ENCODE data around the gene SS18L1. TPM values are rescaled to one million over a fixed set of nuclear protein-coding genes. Genes with fewer than 3 reads are reported as not detected.
"Not testable (repeated sequence)": the region's sequence is repeated elsewhere in the genome, so short reads cannot be mapped to it uniquely, and the experiment has no call there.

The SS18L1 gene
- total and polyA plus RNA-seq, 10 of the 15 experiments (the other 5 are each of a cell fraction or from before 2014, with no cell fraction given) = 1.8 to 20.0 (median 6.6) TPM

- TF ChIP-seq ZNF384 (IDR thresholded peaks at IDR 0.05; ENCODE audit: borderline replicate concordance, low read depth, low read length) = no peak
- no peak for TF ChIP-seq MYC (IDR thresholded peaks at IDR 0.05; ENCODE audit: insufficient read depth, insufficient read length, insufficient replicate concordance, low read length, severe bottlenecking)
- TF ChIP-seq TCF3 (IDR thresholded peaks at IDR 0.05; ENCODE audit: borderline replicate concordance, insufficient read depth, low read depth, low read length) = no peak
- TF ChIP-seq BMI1 (IDR thresholded peaks at IDR 0.05; ENCODE audit: borderline replicate concordance) = no peak
- no peak for TF ChIP-seq SMAD5 (IDR thresholded peaks at IDR 0.05; ENCODE audit: low read depth)
- no peak for TF ChIP-seq NRF1 (conservative IDR thresholded peaks at IDR 0.05; ENCODE audit: low read depth, low read length)
Observed at GRCh38 chr20:62147528-62147927, 4.0 kb downstream of the SS18L1 start (continued).

- H3K4me1 ChIP-seq (ENCODE audit: control insufficient read depth, insufficient read depth, low read length); BruUV-seq (replicated peaks); H3K9me3 ChIP-seq (replicated peaks; ENCODE audit: control insufficient read depth, insufficient read depth, low read length); H4K20me1 ChIP-seq (ENCODE audit: control insufficient read depth, insufficient read depth); in situ Hi-C loops (cut with MboI); FAIRE-seq; ATAC-seq; H3K9ac ChIP-seq (ENCODE audit: control insufficient read depth, insufficient read depth, low read length); CTCF ChIA-PET; H3K36me3 ChIP-seq (ENCODE audit: control insufficient read depth in 2 of 2, insufficient read depth in 2 of 2, low read length in 1 of 2); H3K27ac ChIP-seq (ENCODE audit: control insufficient read depth, insufficient read depth); POLR2A ChIA-PET; H3K4me3 ChIP-seq; H3K27me3 ChIP-seq (replicated peaks in 1 of 2; ENCODE audit: control insufficient read depth in 2 of 2, insufficient read depth in 2 of 2, low read length in 1 of 2); SMC1A ChIA-PET (ENCODE audit: uncharacterized antibody, unreplicated experiment); intact Hi-C loops (cut with micrococcal nuclease; ENCODE audit: unreplicated experiment); H3K4me2 ChIP-seq (ENCODE audit: control insufficient read depth, insufficient read depth); DNase-seq (ENCODE audit: low read depth, low spot score); H2AFZ ChIP-seq (ENCODE audit: control insufficient read depth, low read depth, low read length): not testable (repeated sequence)
- 98% methylated on average over 8 of the region's 10 CpGs for WGBS (ENCODE audit: insufficient coverage, insufficient replicate concordance, low lambda C conversion rate, missing lambda C conversion rate)
- RAD21 ChIA-PET (ENCODE audit: unreplicated experiment) = interaction anchor here (1.2 kb wide), 1 partner anchor 137 kb away, joined by 4 read pairs; no protein-coding TSS in a partner anchor
- H3K79me2 ChIP-seq (ENCODE audit: control insufficient read depth, insufficient read depth, low read length) = peaks cover 42% of the 10 kb centered on the region
Observed at GRCh38 chr20:62148383-62148782, 4.8 kb downstream of the SS18L1 start.

GRCh38 chr20:62148908-62149314, 5.3 kb downstream of the SS18L1 start:
- RAD21 ChIA-PET (ENCODE audit: unreplicated experiment) = no interaction called here
- H3K27me3 ChIP-seq (replicated peaks in 1 of 2; ENCODE audit: control insufficient read depth in 2 of 2, insufficient read depth in 2 of 2, low read length in 1 of 2) = no peaks in the 10 kb centered on the region
- H3K36me3 ChIP-seq (ENCODE audit: control insufficient read depth in 2 of 2, insufficient read depth in 2 of 2, low read length in 1 of 2) = peaks cover 2 to 6% of the 10 kb centered on the region in 2 experiments; a peak in 3 of 4 replicates
- H3K9me3 ChIP-seq (replicated peaks; ENCODE audit: control insufficient read depth, insufficient read depth, low read length) = no peaks in the 10 kb centered on the region; the same call in 2 of the 3 replicates
- intact Hi-C loops (cut with micrococcal nuclease; ENCODE audit: unreplicated experiment) = no loop called here
- WGBS (ENCODE audit: insufficient coverage, insufficient replicate concordance, low lambda C conversion rate, missing lambda C conversion rate) = 94% methylated on average over 20 of the region's 20 CpGs
- peaks cover 4% of the 10 kb centered on the region; the same call in 1 of the 2 replicates for H3K4me1 ChIP-seq (ENCODE audit: control insufficient read depth, insufficient read depth, low read length)
- FAIRE-seq = no peak
- BruUV-seq (replicated peaks) = no TSS peak
- no peak for ATAC-seq
- DNase-seq (ENCODE audit: low read depth, low spot score) = no peak
- H3K4me3 ChIP-seq = no peak overlapping the region
- SMC1A ChIA-PET (ENCODE audit: uncharacterized antibody, unreplicated experiment) = no interaction called here
- TF ChIP-seq STAT1 (conservative IDR thresholded peaks at IDR 0.05) (no peak), EGR1 (IDR thresholded peaks at IDR 0.05; ENCODE audit: borderline replicate concordance in 1 of 2, low read depth in 2 of 2, low read length in 2 of 2) (no peak), MLLT1 (IDR thresholded peaks at IDR 0.05) (no peak), EZH2 (IDR thresholded peaks at IDR 0.05; ENCODE audit: borderline replicate concordance, control insufficient read depth, low read depth, low read length) (no peak), SP1 (IDR thresholded peaks at IDR 0.05; ENCODE audit: low read depth, low read length) (no peak)
- H3K4me2 ChIP-seq (ENCODE audit: control insufficient read depth, insufficient read depth) = no peak overlapping the region
- H2AFZ ChIP-seq (ENCODE audit: control insufficient read depth, low read depth, low read length) = no peak overlapping the region
- CTCF ChIA-PET = no interaction called here
- H3K9ac ChIP-seq (ENCODE audit: control insufficient read depth, insufficient read depth, low read length) = no peak overlapping the region
- no peaks in the 10 kb centered on the region; the same call in 1 of the 2 replicates for H4K20me1 ChIP-seq (ENCODE audit: control insufficient read depth, insufficient read depth)
- POLR2A ChIA-PET = no interaction called here
- in situ Hi-C loops (cut with MboI) = no loop called here
- no peak overlapping the region for H3K27ac ChIP-seq (ENCODE audit: control insufficient read depth, insufficient read depth)
- H3K79me2 ChIP-seq (ENCODE audit: control insufficient read depth, insufficient read depth, low read length) = peaks cover 42% of the 10 kb centered on the region
